Uterus (tissue), 4 donors: ENCODE data around the gene CNMD. TPM values are rescaled to one million over a fixed set of nuclear protein-coding genes. Genes with fewer than 3 reads are reported as not detected.

Experiments
- DNase-seq, 2 donors: peaks; one replicate each; pipeline ENCODE4 v3.0.0-alpha.2; 2019 to 2020
- H3K27ac ChIP-seq, 2 donors: fragments of 200-600 bp; sonication (generic); 1 replicate in 1 of 2; 2 replicates in 1 of 2; pipeline ENCODE4 v1.5.1; 2016 to 2018
- H3K27me3 ChIP-seq, 2 donors: fragments of 200-600 bp; sonication (generic); one replicate each; pipeline ENCODE4 v1.5.1; 2018 to 2019; ENCODE audit warnings: control low read depth in 1 of 2
- H3K36me3 ChIP-seq, 2 donors: fragments of 200-600 bp; sonication (generic); one replicate each; pipeline ENCODE4 v1.5.1; 2019; ENCODE audit warnings: control low read depth in 1 of 2
- H3K4me1 ChIP-seq, 2 donors: fragments of 200-600 bp; sonication (generic); one replicate each; pipeline ENCODE4 v1.5.1; 2018 to 2019; ENCODE audit warnings: control low read depth in 1 of 2
- H3K4me3 ChIP-seq, 2 donors: fragments of 200-600 bp; sonication (generic); 1 replicate in 1 of 2; 2 replicates in 1 of 2; pipeline ENCODE4 v1.5.1; 2018 to 2019; ENCODE audit warnings: mild to moderate bottlenecking in 1 of 2
- H3K9me3 ChIP-seq, 2 donors: fragments of 200-600 bp; sonication (generic); one replicate each; pipeline ENCODE4 v1.5.1; 2019; ENCODE audit warnings: control low read depth in 1 of 2
- POLR2A ChIP-seq, 2 donors: fragments of 450-650 bp; IDR thresholded peaks; one replicate each; pipeline ENCODE4 v1.6.1; 2016; ENCODE audit warnings: antibody characterized with exemption in 2 of 2, mild to moderate bottlenecking in 1 of 2, moderate library complexity in 1 of 2
- intact Hi-C: fragments of 100-400 bp; cut with DNase I; formaldehyde crosslinking; loops from one replicate; pipeline ENCODE4 v1.15.1; 2023; ENCODE audit warnings: low total_unique reads
- total RNA-seq, 4 donors: library from RNA; depleted of rRNA in 3 of 4; stranded (reverse); fragments of >200 nt in 3 of 4; gene quantifications; one replicate each; pipeline versions ENCODE4 v1.1.0 to v1.2.4, GENCODE V29; 2014 to 2023
- TF ChIP-seq, protein P1 (sequence below), 4 experiments: fragments of 200-600 bp in 2 of 4; fragments of 450-650 bp in 2 of 4; sonication (generic) in 2 of 4; IDR thresholded peaks; one replicate each; pipeline ENCODE4 v1.5.1; 2016 to 2019; ENCODE audit warnings: antibody characterized with exemption in 4 of 4, mild to moderate bottlenecking in 2 of 4, moderate library complexity in 1 of 4
- donor health status: DM: yes; HTN: yes; CAD: no.

The CNMD gene
- total RNA-seq, 4 donors from 2014 or later = not detected

DNA sequence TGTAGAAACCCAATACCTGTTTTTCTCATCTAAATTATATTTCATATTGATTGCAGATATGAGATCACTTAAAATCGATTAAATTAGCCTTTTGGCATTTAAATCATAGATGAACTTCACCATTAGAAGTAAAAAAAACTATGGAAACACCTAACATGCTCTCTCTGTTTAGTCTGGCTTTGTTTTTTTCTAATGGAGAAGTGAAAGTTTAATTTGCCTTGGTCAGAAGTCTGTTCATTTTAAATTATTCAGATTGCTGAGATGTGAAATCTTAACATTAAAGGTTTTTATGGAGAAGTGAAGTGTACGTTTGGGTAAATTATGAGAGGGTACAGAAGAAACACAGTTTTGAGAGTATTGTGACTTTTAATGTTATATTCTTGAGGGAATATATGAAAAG lies 80.3 kb downstream of the CNMD start:
- no peaks in the 10 kb centered on the region for H3K27me3 ChIP-seq
- H3K4me1 ChIP-seq = peaks cover 0 to 2% of the 10 kb centered on the region in 2 donors
- TF ChIP-seq, protein P1, sequence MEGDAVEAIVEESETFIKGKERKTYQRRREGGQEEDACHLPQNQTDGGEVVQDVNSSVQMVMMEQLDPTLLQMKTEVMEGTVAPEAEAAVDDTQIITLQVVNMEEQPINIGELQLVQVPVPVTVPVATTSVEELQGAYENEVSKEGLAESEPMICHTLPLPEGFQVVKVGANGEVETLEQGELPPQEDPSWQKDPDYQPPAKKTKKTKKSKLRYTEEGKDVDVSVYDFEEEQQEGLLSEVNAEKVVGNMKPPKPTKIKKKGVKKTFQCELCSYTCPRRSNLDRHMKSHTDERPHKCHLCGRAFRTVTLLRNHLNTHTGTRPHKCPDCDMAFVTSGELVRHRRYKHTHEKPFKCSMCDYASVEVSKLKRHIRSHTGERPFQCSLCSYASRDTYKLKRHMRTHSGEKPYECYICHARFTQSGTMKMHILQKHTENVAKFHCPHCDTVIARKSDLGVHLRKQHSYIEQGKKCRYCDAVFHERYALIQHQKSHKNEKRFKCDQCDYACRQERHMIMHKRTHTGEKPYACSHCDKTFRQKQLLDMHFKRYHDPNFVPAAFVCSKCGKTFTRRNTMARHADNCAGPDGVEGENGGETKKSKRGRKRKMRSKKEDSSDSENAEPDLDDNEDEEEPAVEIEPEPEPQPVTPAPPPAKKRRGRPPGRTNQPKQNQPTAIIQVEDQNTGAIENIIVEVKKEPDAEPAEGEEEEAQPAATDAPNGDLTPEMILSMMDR (IDR thresholded peaks at IDR 0.05) = no peak
- no peak for TF ChIP-seq POLR2A (IDR thresholded peaks at IDR 0.05)
- H3K36me3 ChIP-seq = no peaks in the 10 kb centered on the region
- no peak overlapping the region for H3K4me3 ChIP-seq
- H3K9me3 ChIP-seq = no peaks in the 10 kb centered on the region
- intact Hi-C loops = no loop called here
- DNase-seq = no peak
- no peak overlapping the region for H3K27ac ChIP-seq

Other genes with a start within 250 kb of the CNMD start
- 10 to 100 TPM in 1 of 4 donors, 1 to 10 TPM in 2, under 1 TPM in 1; 0.51 to 12.9 (median 7.4) TPM for gene HNRNPA1L2, start 97.4 kb downstream of the CNMD start, total RNA-seq
- 100 to 1,000 TPM in 1 of 4 donors, 10 to 100 TPM in 3; 20.9 to 102 (median 60.5) TPM for gene SUGT1, start 87.0 kb downstream of the CNMD start, total RNA-seq
- gene PCDH8, start 108.8 kb upstream of the CNMD start, total RNA-seq = under 1 TPM in 1 of 4 donors, not detected in 3; 0.62 TPM